Lower lobe of right lung (tissue), 2 donors: Measurements from ENCODE around the gene IGFBP3. TPM values are rescaled to one million over a fixed set of nuclear protein-coding genes. Genes with fewer than 3 reads are reported as not detected.

Experiments
- ATAC-seq, 2 donors: fragments of 200-7000 bp; cut with Tn5 transposase; one replicate each; pipeline ENCODE4 v1.9.1; 2020 to 2022; ENCODE audit warnings: mild to moderate bottlenecking in 2 of 2, moderate library complexity in 2 of 2
- DNase-seq: peaks from one replicate; pipeline ENCODE4 v3.0.0-alpha.2; 2020
- H3K27ac ChIP-seq: fragments of 200-600 bp; one replicate; pipeline ENCODE4 v1.8.0; 2022
- H3K27me3 ChIP-seq: fragments of 200-600 bp; one replicate; pipeline ENCODE4 v1.8.0; 2022; ENCODE audit warnings: low read depth
- H3K36me3 ChIP-seq: fragments of 200-600 bp; one replicate; pipeline ENCODE4 v1.8.0; 2022; ENCODE audit warnings: mild to moderate bottlenecking
- H3K4me1 ChIP-seq: fragments of 200-600 bp; one replicate; pipeline ENCODE4 v1.8.0; 2022
- H3K4me3 ChIP-seq: fragments of 200-600 bp; one replicate; pipeline ENCODE4 v1.8.0; 2022; ENCODE audit warnings: mild to moderate bottlenecking
- H3K9me3 ChIP-seq: fragments of 200-600 bp; one replicate; pipeline ENCODE4 v1.8.0; 2022
- intact Hi-C: fragments of 100-400 bp; cut with DNase I; formaldehyde crosslinking; loops from one replicate; pipeline ENCODE4 v1.11.0; 2022
- total RNA-seq: library from RNA; stranded (reverse); fragmentation: NEBNext Ultra II Directional; extraction: Animal tissue kit (Norgen Biotek cat#: 25700); gene quantifications from one replicate; pipeline ENCODE4 v1.2.1, GENCODE V29; 2021
- TF ChIP-seq, protein P1 (sequence below): fragments of 200-600 bp; IDR thresholded peaks from one replicate; pipeline ENCODE4 v1.8.0; 2022; ENCODE audit warnings: antibody characterized with exemption, mild to moderate bottlenecking
- donor health status: DM: no; HTN: yes; CAD: no; lungs with severe emphysema.

The IGFBP3 gene
- total RNA-seq, 1 donor from 2014 or later = 32.2 TPM

DNA sequence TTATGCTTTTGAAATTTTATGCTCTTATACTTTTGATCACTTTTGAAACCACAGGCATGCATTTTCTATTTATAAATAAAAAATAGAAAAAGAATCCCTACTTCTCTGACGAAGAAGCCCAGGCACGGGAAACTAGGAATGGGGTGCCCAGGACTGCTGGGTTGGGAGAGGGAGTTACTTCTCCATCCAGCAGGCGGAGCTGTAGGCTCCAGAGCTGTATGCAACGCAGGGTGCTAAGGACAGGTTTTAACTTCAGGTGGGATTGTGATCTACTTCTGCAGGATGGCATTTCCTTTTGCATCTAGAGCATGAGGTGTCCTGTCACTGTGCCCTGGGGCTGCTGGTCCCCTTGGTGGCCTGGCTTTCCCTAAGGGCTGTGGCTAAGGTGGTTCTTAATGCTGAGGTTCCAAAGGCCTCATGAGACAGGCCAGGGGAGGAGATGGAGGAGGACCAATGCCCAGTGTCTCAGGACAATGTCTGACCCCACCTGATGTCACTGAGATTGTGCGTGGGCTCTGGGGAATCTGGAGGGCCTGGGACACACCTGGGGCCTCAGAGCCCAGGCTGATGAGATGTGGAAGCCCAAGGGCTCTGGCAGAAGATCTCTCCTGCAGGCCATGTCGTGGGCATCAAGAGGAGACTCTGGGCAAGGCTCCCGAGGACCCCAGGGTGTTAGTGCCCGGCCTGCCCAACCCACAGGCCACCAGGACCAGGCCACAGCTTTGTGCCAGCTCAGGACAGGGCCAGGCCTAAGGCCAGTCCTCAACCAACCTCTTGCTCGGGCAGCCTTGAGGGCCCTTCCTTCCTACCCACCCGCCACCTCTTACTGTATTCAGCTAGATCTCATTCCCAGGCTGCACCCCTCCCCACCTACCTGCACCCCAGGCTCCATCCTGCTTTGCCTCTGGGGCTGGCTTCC is 48.7 kb downstream of the IGFBP3 start:
- Histone ChIP-seq H3K4me3 (no peak overlapping the region), H3K27me3 (no peaks in the 10 kb centered on the region), H3K4me1 (no peaks in the 10 kb centered on the region), H3K9me3 (peaks cover 7% of the 10 kb centered on the region), H3K36me3 (no peaks in the 10 kb centered on the region), H3K27ac (no peak overlapping the region)
- ATAC-seq (peak in 1 of 2 donors; percentile 26), DNase-seq (no peak)
- TF ChIP-seq, protein P1, sequence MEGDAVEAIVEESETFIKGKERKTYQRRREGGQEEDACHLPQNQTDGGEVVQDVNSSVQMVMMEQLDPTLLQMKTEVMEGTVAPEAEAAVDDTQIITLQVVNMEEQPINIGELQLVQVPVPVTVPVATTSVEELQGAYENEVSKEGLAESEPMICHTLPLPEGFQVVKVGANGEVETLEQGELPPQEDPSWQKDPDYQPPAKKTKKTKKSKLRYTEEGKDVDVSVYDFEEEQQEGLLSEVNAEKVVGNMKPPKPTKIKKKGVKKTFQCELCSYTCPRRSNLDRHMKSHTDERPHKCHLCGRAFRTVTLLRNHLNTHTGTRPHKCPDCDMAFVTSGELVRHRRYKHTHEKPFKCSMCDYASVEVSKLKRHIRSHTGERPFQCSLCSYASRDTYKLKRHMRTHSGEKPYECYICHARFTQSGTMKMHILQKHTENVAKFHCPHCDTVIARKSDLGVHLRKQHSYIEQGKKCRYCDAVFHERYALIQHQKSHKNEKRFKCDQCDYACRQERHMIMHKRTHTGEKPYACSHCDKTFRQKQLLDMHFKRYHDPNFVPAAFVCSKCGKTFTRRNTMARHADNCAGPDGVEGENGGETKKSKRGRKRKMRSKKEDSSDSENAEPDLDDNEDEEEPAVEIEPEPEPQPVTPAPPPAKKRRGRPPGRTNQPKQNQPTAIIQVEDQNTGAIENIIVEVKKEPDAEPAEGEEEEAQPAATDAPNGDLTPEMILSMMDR = peak; percentile 19
- intact Hi-C loops = no loop called here

DNA sequence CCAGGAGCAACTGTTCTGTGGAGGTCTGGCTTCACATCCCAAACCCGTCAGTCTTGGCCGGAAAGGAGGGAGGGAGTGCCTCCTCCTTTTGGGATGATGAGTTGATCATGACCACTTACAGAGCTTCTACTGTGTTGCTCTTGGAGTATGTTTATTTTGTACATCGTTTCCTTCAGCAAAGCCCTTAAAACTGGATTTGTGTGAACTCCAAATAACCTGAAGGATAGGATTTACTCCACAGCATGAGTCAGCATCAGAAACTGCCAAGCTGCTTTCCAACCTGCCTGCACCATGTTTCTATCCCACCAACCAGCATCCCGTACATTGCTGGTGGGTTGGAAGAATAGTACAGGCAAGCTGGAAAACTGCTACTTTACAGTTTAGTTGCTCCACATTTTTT is 51.6 kb downstream of the IGFBP3 start:
- no peaks in the 10 kb centered on the region for H3K36me3 ChIP-seq
- TF ChIP-seq, protein P1 = no peak
- H3K9me3 ChIP-seq = peaks cover 7% of the 10 kb centered on the region
- H3K27ac ChIP-seq = no peak overlapping the region
- DNase-seq (no peak), ATAC-seq (no peak)
- intact Hi-C loops = no loop called here
- H3K4me1 ChIP-seq = no peaks in the 10 kb centered on the region
- no peaks in the 10 kb centered on the region for H3K27me3 ChIP-seq
- H3K4me3 ChIP-seq = no peak overlapping the region

DNA sequence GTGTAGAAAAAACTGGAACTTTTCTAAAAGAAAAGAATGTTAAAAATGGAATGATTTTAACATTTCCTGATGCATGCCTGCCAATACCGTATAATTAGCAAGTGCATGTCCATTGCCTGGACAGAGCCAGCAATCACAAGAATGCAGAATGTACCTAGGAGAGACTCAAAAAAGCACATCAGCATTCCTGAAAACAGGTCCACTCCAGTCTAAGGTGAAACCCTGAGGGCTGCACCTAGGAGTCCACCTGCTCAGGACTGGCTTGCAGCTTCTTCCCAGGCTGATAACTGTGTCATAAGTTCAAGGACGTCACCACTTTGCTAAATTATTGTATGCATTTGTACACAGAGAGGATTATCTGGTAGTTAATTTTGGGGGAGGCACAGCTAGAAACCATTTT is 53.6 kb downstream of the IGFBP3 start:
- no peak for DNase-seq
- no peak for ATAC-seq
- Histone ChIP-seq H3K9me3 (peaks cover 7% of the 10 kb centered on the region), H3K27me3 (peaks cover 4% of the 10 kb centered on the region), H3K4me3 (no peak overlapping the region), H3K4me1 (no peaks in the 10 kb centered on the region), H3K27ac (no peak overlapping the region), H3K36me3 (no peaks in the 10 kb centered on the region)
- TF ChIP-seq, protein P1 = no peak
- intact Hi-C loops = no loop called here

DNA sequence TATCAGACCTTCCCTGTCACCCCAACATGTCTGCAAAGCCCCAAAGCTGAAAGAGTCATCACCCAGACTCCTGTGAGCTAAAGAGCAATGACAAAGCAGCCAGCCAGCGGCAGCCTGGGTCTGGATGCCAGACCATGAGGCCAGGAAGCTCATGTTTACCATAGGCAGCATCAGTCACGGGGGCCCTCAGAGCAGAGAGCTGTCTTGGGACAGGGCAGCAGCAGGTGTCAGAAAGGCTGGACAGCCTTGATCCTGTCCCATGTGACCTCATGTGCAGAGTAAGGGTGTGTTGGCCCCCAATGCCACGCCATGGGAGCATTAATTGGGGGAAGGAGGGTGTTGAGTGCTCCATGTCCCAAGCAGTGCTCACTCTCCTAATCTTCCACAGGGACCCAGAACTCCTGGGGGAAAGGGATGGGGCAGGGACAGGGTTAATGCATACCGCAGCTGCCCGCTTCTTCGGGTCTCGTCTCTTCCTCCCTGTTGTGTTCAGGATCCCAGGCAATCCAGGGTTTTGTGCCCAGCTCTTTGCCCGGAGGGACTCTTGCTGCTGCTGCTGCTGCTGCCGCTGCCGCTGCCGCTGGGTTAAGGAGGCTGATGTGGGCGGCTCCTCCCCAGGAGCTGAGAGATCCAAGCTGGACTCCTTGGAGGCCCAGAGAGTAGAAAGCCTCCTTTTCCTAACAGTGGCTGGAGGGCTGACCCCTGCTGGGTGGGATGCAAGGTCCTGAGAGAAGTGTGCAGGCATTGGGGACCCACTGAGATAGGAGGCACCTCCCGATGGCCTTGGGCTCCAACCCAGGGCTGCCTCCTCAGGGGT is 55.3 kb downstream of the IGFBP3 start:
- ATAC-seq = peak in 1 of 2 donors; percentile 28
- Histone ChIP-seq H3K4me3 (no peak overlapping the region), H3K36me3 (no peaks in the 10 kb centered on the region), H3K4me1 (no peaks in the 10 kb centered on the region), H3K9me3 (peaks cover 7% of the 10 kb centered on the region), H3K27me3 (peaks cover 4% of the 10 kb centered on the region), H3K27ac (no peak overlapping the region)
- intact Hi-C loops = no loop called here
- DNase-seq = no peak
- TF ChIP-seq, protein P1 = no peak

- intact Hi-C loops = no loop called here
Measured at GRCh38 chr7:45863715-45864114, 57.4 kb downstream of the IGFBP3 start.

More at GRCh38 chr7:45863715-45864114, 57.4 kb downstream of the IGFBP3 start:
- DNase-seq = no peak
- Histone ChIP-seq H3K36me3 (no peaks in the 10 kb centered on the region), H3K4me1 (no peaks in the 10 kb centered on the region), H3K4me3 (no peak overlapping the region), H3K9me3 (peaks cover 7% of the 10 kb centered on the region), H3K27me3 (peaks cover 4% of the 10 kb centered on the region), H3K27ac (no peak overlapping the region)
- TF ChIP-seq, protein P1 = no peak
- ATAC-seq = no peak

Other genes with a start within 250 kb of the IGFBP3 start
- gene CCDC201, start 48.2 kb downstream of the IGFBP3 start, total RNA-seq = not detected
- not detected for gene IGFBP1, start 32.8 kb downstream of the IGFBP3 start, total RNA-seq